Fibroblast of skin of left biceps (primary cell): ENCODE data around the gene REG4.

Experiments used
- DNase-seq, 2 experiments: peaks; one replicate each; pipeline ENCODE4 v3.0.0-alpha.2; 2013; ENCODE audit warnings: low read depth in 2 of 2

The REG4 gene

GRCh38 chr1:119781434-119782210 lies 29.6 kb downstream of the REG4 start:
- DNase-seq: no peak

GRCh38 chr1:119779869-119780356 lies 31.3 kb downstream of the REG4 start:
- DNase-seq: no peak

GRCh38 chr1:119778886-119779560 lies 32.2 kb downstream of the REG4 start:
- no peak for DNase-seq

DNA sequence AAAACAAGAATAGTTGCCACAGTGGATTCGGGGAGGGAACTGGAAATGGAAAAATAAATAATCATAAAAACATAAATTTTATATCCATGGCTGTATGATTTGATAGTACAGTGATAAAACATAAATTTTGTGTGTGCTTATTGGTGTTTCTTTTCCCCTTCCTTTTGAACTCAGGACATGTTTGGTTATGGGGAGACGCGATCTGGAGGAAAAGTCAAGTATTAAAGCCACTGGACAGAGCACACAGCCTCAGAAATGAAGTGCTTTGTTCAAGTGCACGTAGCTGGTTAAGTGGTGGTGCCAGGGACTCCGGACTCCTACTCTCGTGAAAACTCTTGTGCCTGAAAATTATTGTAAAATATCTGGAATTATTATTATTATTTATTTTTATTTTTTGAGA lies 32.9 kb downstream of the REG4 start:
- DNase-seq: no peak

GRCh38 chr1:119774746-119775490 lies 36.3 kb downstream of the REG4 start:
- no peak for DNase-seq

DNA sequence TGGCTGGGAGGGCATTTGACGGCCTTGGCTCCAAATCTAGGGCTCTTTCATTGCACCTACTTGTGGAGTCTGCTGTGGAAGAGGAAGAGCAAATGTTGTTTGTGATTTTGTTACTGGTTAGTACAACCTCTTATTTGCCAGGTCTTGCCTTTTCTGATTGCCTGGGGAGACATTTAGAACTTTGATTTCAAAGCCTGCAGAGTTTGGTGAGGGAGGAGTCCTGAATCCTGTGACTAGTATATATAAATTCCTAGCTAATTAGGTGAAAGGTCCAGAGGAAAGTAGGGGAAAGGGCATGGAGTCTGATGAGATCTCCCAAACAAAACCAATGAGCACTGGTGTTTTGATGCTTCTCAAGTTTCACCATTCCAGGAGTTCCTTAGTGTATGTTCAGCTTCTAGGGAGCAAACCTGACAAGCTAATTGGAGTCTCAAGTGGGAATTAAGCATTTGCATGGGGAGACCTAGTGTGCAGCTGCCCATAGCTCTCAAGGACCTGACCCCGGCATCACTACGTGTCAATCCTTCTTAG lies 37.5 kb downstream of the REG4 start:
- DNase-seq: no peak

DNA sequence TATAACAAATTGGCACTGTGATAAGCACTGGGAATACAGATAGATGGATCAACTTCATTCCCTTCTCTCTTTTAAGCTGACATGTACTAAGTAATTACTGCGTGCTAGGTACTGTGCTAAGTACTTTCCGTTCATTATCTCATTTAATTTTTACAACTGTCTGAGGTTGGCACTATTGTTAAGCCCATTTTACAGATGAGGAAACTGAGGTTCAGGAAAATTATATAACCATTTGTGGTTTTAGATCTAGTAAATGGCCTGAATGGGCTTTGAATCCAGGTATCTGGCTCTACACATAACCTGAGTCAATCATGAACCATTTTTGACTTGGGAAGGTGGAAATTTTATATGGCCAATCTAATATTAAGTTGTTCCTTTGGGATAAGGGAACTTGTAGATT lies 39.0 kb downstream of the REG4 start:
- DNase-seq: no peak

DNA sequence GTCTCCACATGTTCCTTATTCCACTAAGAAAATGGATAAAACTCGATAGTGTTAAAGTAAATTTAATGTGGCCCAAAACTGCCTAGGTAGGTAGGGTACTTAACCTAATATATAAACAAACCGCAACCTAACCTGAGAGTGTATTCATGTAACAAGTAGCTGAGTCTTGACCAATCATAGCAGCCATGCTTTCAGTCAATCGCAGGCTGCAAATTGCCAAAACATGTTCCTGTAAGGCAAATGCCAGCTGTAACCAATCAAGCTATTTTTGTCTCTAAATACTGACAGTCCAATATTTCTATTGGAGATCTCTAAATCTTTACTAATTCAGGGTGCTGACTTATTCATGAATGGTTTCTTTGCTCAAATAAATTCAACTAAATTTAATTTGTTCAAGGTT lies 39.5 kb downstream of the REG4 start:
- DNase-seq: no peak

GRCh38 chr1:119771016-119771415 lies 40.2 kb downstream of the REG4 start:
- no peak for DNase-seq

GRCh38 chr1:119768778-119769177 lies 42.5 kb downstream of the REG4 start, which contains the start of gene HMGCS2:
Gene HMGCS2 (minus strand): TSS chr1:119768905. CDS start chr1:119768844, 61 bp downstream.
- no peak for DNase-seq

DNA sequence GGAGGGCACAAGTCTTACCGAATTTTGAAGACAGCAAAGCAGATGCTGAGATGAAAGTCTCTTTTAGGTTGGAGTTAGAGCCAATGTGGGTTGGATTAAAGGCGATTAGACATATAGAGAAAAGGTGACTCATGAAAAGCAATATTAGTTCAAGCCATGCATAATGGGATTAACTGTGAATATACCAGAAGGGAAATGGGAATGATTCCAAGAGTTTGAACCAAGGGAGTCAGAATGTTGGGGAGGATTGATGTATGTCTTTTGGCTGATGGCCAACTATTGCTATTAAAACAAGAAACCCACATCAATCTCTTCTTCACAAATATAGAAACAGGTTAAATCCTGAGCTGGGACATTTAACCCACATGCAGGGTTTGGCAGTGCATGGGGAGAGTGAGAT lies 43.8 kb downstream of the REG4 start:
- no peak for DNase-seq

DNA sequence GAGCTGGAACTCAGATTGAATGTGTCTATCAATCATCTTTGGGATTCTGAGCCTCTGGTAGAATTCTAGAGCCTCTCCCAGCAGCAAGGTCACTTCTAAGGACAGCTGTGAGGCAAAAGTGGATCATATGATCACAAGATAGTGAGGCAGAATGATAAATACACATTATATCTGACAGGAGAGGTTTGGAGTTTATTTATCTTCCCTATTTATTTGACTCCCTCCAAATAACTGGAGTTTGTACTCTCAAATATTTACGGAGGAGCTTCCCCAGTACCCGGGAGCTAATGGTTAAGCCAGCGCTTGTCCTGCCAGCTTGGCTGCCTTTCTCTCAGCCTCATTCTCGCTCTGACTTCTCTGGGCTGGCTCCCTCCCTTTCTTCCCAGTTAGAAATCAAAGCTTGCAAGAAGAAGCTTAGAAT lies 44.9 kb downstream of the REG4 start:
- DNase-seq: no peak

- no peak for DNase-seq
Measured at GRCh38 chr1:119764220-119764619, 47.0 kb downstream of the REG4 start.

DNA sequence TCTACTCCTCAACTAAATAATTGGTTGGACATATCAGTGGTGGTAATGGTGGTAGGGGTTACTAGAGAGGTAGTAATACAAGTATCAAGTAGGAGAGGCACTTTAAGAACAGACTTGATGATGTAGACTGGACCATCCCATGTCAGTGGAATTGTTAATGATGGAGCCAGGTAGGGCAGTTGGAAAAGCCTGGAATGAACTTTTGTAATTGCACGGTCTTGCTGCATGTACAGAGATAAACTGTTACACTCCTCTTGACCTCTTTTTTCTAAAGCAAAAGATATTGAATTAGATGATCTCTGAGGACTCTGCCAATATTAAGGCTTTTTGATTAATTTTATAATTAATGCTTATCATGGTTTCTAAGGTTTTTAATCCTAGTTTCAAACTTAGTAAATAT lies 48.3 kb downstream of the REG4 start:
- DNase-seq: no peak

DNA sequence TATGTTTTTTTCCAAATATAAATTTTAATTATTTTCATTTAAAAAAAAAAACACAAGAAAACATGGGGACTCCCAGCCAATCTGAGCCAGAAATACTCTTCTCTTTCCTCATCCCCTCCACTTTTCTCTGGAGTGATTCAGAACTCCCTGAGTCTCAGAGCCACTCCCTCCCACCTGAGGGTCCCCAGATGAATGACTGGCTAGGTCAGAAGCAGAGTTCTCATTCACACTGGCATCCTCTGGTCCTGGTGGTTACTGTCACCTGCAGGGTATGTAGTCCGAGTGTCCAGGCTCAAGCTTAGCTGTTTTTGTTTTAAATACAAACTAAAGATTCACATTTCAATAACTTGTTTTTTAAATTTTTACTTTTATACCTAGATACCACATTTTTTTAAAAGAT lies 48.9 kb downstream of the REG4 start:
- DNase-seq: no peak

DNA sequence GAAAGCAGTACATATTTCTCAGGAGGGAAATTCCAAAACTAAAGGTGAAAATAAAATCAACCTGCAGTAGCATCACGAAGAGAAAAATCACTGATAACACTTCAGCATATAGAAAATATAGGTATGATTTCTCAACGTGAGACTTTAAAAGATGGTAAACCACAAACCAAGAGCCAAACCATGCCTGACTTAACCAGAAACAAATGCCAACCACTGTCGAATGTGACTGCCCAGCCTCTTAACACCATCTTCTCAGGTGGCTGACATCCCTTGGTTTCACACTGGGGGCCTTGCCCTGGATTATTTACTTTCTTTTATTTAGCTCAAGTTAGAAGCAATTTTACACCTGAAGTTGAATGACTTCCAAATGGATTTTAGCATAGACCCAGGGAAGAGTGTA lies 52.7 kb downstream of the REG4 start:
- no peak for DNase-seq

GRCh38 chr1:119752592-119752991 lies 58.7 kb downstream of the REG4 start:
- no peak for DNase-seq

- DNase-seq: no peak
Measured at GRCh38 chr1:119748040-119748439, 63.2 kb downstream of the REG4 start.

DNA sequence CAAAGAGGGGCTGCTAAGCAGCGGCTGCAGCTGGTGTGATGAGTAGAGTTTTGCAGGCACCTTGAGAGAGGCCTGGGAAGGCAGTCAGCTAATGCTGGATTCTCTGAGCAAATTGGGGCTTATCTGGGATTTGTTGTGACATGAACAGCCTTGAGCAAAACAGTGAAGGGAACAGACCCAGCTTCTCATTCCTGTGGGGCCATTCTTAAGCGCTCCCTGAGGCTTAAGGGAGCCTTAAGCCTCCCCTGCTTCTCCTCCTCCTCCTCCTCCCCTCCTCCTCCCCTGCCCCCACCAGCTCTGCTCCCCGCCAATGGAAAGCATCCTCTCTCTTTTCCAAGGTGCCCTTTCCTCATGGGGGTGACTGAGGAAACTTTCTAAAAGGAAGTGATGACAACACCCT lies 63.8 kb downstream of the REG4 start:
- no peak for DNase-seq

- no peak for DNase-seq
Measured at GRCh38 chr1:119745034-119745433, 66.2 kb downstream of the REG4 start.

- DNase-seq: no peak
Measured at GRCh38 chr1:119744598-119744942, 66.7 kb downstream of the REG4 start.
